Adrenal gland (tissue), 12 donors: ENCODE data around the gene HPRT1. TPM values are rescaled to one million over a fixed set of nuclear protein-coding genes. Genes with fewer than 3 reads are reported as not detected.

Experiments used
- DNase-seq, 7 donors: peaks; one replicate each; pipeline ENCODE4 v3.0.0-alpha.2; 2019 to 2020
- H3K27ac ChIP-seq, 5 donors: fragments of 200-600 bp; sonication (generic) in 4 of 5; 1 replicate in 3 of 5; 2 replicates in 2 of 5; pipeline versions ENCODE4 v1.5.1 to v1.8.0; 2016 to 2020; ENCODE audit warnings: mild to moderate bottlenecking in 1 of 5
- H3K27me3 ChIP-seq: fragments of 200-600 bp; 2 replicates; pipeline ENCODE4 v1.8.0; 2021
- H3K36me3 ChIP-seq, 2 donors: fragments of 200-600 bp; replicated peaks in 1 of 2; 1 replicate in 1 of 2; 2 replicates in 1 of 2; pipeline versions ENCODE4 v1.5.1 to v1.8.0; 2018 to 2022
- H3K4me1 ChIP-seq, 2 donors: fragments of 200-600 bp; replicated peaks in 1 of 2; 1 replicate in 1 of 2; 2 replicates in 1 of 2; pipeline versions ENCODE4 v1.5.1 to v1.8.0; 2018 to 2021
- H3K4me3 ChIP-seq, 4 donors: fragments of 200-600 bp; sonication (generic) in 3 of 4; one replicate each; pipeline ENCODE4 v1.5.1; 2016 to 2018
- H3K9me3 ChIP-seq, 3 donors: fragments of 200-600 bp; sonication (generic) in 1 of 3; replicated peaks in 1 of 3; 1 replicate in 2 of 3; 2 replicates in 1 of 3; pipeline versions ENCODE4 v1.5.1 to v1.8.0; 2016 to 2021
- POLR2A ChIP-seq, 2 donors: fragments of 450-650 bp; IDR thresholded peaks; one replicate each; pipeline ENCODE4 v1.6.1; 2017; ENCODE audit warnings: antibody characterized with exemption in 2 of 2, mild to moderate bottlenecking in 2 of 2, moderate library complexity in 1 of 2
- WGBS, 4 donors: extraction: QIAGEN DNeasy Blood & Tissue Kit in 2 of 4; methylation state at CpG; one replicate each; pipeline versions ENCODE4 v1.1.5 to v1.1.7; 2013 to 2017; 5-methylcytosine and 5-hydroxymethylcytosine counted together
- intact Hi-C, 2 donors: fragments of 100-400 bp; cut with DNase I; formaldehyde crosslinking; loops; one replicate each; pipeline versions ENCODE4 v1.14.1 to v1.15.0; 2022 to 2023
- polyA plus RNA-seq, 3 donors: library from polyadenylated mRNA; stranded (reverse); fragments of 200-250 nt in 2 of 3; fragments of 350-450 nt in 1 of 3; fragmentation: Illumina TruSeq in 1 of 3; extraction: RNeasy Lipid Tissue Mini Kit (QIAGEN cat#74804) in 1 of 3; gene quantifications; one replicate each; pipeline ENCODE4 v1.2.3, GENCODE V29; 2013 to 2014
- total RNA-seq, 9 donors: library from RNA; depleted of rRNA in 4 of 9; stranded (reverse); fragments of >200 nt in 4 of 9; fragments of 120-200 nt in 1 of 9; fragmentation: NEBNext Ultra II Directional in 1 of 9; extraction: Animal tissue kit (Norgen Biotek cat#: 25700) in 1 of 9; gene quantifications; one replicate each; pipeline versions ENCODE4 v1.1.0 to v1.2.4, GENCODE V29; 2013 to 2023
- TF ChIP-seq, protein P1 (sequence below), 6 experiments: fragments of 450-650 bp in 4 of 6; fragments of 200-600 bp in 2 of 6; sonication (generic) in 1 of 6; IDR thresholded peaks; 1 replicate in 5 of 6; 2 replicates in 1 of 6; pipeline versions ENCODE4 v1.5.1 to v1.8.0; 2016 to 2021; ENCODE audit warnings: antibody characterized with exemption in 6 of 6, mild to moderate bottlenecking in 2 of 6, moderate library complexity in 1 of 6
- donor health status: healthy with polysubstance abuse.
- donor health status: Bipolar disorder and iron deficiency.
- donor health status: DM: yes; HTN: yes; CAD: no.
- donor health status: DM: no; HTN: no; CAD: no.
- donor health status: DM: no; HTN: no; CAD: no.
- donor health status: DM: yes; HTN: yes; CAD: no.

HPRT1 gene
- total and polyA plus RNA-seq, 12 donors = 5.5 to 66.0 (median 26.8) TPM

GRCh38 chrX:134545510-134545909, 85.5 kb downstream of the HPRT1 start:
- WGBS, 4 donors = 66 to 80% (median 72%) methylated on average over 7 to 20 of the region's 20 CpGs
- peaks cover 47% of the 10 kb centered on the region for H3K27me3 ChIP-seq
- H3K9me3 ChIP-seq = no peaks in the 10 kb centered on the region
- no peaks in the 10 kb centered on the region for H3K36me3 ChIP-seq
- intact Hi-C loops = no loop called here
- no peak overlapping the region for H3K4me3 ChIP-seq
- TF ChIP-seq POLR2A (IDR thresholded peaks at IDR 0.05) = no peak
- TF ChIP-seq, protein P1, sequence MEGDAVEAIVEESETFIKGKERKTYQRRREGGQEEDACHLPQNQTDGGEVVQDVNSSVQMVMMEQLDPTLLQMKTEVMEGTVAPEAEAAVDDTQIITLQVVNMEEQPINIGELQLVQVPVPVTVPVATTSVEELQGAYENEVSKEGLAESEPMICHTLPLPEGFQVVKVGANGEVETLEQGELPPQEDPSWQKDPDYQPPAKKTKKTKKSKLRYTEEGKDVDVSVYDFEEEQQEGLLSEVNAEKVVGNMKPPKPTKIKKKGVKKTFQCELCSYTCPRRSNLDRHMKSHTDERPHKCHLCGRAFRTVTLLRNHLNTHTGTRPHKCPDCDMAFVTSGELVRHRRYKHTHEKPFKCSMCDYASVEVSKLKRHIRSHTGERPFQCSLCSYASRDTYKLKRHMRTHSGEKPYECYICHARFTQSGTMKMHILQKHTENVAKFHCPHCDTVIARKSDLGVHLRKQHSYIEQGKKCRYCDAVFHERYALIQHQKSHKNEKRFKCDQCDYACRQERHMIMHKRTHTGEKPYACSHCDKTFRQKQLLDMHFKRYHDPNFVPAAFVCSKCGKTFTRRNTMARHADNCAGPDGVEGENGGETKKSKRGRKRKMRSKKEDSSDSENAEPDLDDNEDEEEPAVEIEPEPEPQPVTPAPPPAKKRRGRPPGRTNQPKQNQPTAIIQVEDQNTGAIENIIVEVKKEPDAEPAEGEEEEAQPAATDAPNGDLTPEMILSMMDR (IDR thresholded peaks at IDR 0.05) = no peak
- no peak for DNase-seq
- H3K4me1 ChIP-seq = peaks cover 3 to 11% of the 10 kb centered on the region in 2 donors
- H3K27ac ChIP-seq = no peak overlapping the region

DNA sequence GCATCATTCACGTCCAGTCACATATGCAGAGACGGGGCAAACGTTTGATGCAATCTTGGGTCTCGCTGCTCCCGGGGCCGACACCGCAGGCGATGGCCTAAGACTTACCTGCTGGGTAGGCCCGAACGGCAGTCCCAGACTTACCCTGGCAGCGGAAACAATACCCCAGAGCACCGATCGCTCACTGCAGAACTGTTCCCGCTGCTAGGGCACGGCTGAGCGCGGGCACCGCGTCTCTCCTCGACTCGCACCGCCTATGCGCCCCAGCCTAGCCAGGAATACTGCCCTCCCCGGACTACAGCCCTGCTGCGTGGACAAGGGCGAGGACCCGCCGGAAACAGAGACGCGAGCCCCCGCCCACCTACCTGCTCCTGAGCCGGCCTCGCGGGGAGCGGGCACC, 86.2 kb downstream of the HPRT1 start:
- Histone ChIP-seq H3K4me1 (peaks cover 3 to 11% of the 10 kb centered on the region in 2 donors), H3K36me3 (no peaks in the 10 kb centered on the region), H3K4me3 (no peak overlapping the region), H3K27me3 (peaks cover 53% of the 10 kb centered on the region), H3K27ac (no peak overlapping the region), H3K9me3 (no peaks in the 10 kb centered on the region)
- intact Hi-C loops = no loop called here
- no peak for DNase-seq
- TF ChIP-seq, protein P1 (IDR thresholded peaks at IDR 0.05) = no peak
- no peak for TF ChIP-seq POLR2A (IDR thresholded peaks at IDR 0.05)
- WGBS, 4 donors = 48 to 81% (median 58%) methylated on average over 3 to 35 of the region's 35 CpGs

- TF ChIP-seq, protein P1 (IDR thresholded peaks at IDR 0.05) = no peak
- TF ChIP-seq POLR2A (IDR thresholded peaks at IDR 0.05) = no peak
- intact Hi-C loops = no loop called here
- no peak for DNase-seq
- H3K4me3 ChIP-seq = peak overlapping the region in 1 of 4 donors; percentile 69
- no peaks in the 10 kb centered on the region for H3K9me3 ChIP-seq
- 43 to 52% (median 50%) methylated on average over 7 of the region's 7 CpGs for WGBS, 4 donors
- no peaks in the 10 kb centered on the region for H3K36me3 ChIP-seq
- H3K27ac ChIP-seq = no peak overlapping the region
- peaks cover 3 to 11% of the 10 kb centered on the region in 2 donors for H3K4me1 ChIP-seq
- H3K27me3 ChIP-seq = peaks cover 60% of the 10 kb centered on the region
Measured at GRCh38 chrX:134547047-134547679, 87.2 kb downstream of the HPRT1 start.

DNA sequence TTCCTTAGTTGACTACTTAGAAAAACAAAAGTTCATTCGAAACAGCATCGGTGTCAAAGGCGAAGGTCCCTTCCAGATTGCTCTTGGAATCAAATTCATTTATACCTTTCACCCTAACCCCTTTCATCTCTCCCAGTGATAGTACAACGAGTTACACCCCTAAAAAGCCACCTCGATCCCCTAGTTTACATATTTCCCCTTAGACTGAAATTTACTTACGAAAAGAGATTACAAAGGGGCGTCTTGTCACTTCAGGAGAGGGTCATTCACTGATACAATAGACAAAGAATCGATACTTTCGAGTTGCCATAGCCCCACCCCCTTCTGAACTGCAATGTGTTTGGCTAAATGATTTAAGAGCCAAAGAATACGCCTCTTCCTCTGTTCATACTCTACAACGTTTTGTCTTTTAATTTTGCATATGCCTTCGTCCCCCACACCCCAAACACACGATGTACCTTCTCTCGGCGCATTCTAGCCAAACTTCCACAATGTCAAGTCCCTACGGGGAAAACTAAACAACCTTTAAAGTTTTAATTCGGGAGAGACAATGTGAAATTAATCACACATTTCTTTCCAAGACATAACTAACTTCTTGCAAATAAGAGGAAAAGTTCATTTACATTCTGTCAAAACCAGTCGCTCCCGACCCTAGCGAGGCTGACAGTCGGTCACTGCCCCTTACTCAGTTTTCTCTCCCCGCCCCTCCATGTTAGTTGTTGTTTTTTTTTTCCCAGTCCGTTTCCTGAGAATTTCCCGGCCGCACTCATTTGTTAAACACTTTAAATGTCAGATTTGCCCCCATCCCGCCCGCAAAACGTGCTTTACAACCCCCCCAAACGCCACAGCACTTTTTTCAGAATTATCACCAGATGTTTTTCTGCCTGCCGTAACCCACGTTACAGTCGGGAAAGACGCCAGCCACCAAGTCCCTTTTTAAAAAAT, 88.6 kb downstream of the HPRT1 start:
- intact Hi-C loops = no loop called here
- Histone ChIP-seq H3K27ac (peak overlapping the region; percentile 46 to 90 (median 81)), H3K4me3 (peak overlapping the region in 3 of 4 donors; percentile 33 to 69 (median 42)), H3K36me3 (no peaks in the 10 kb centered on the region), H3K4me1 (peaks cover 1 to 3% of the 10 kb centered on the region in 2 donors), H3K9me3 (no peaks in the 10 kb centered on the region), H3K27me3 (peaks cover 53% of the 10 kb centered on the region)
- TF ChIP-seq, protein P1 (IDR thresholded peaks at IDR 0.05) = no peak
- TF ChIP-seq POLR2A (IDR thresholded peaks at IDR 0.05) = no peak
- 1 to 36% (median 16%) methylated on average over 32 to 33 of the region's 33 CpGs for WGBS, 4 donors
- no peak for DNase-seq
